HG02885 (cell line): ENCODE data around the gene EPHB3.

Experiments used
- ATAC-seq: cut with Tn5 transposase; IDR thresholded peaks from one replicate; pipeline ENCODE4 v1.9.1; 2021; ENCODE audit warnings: mild to moderate bottlenecking; ENCODE audit not compliant: unreplicated experiment, poor library complexity

The EPHB3 gene

GRCh38 chr3:184562878-184563560 is 1.4 kb downstream of the EPHB3 start:
- ATAC-seq, result no peak

DNA sequence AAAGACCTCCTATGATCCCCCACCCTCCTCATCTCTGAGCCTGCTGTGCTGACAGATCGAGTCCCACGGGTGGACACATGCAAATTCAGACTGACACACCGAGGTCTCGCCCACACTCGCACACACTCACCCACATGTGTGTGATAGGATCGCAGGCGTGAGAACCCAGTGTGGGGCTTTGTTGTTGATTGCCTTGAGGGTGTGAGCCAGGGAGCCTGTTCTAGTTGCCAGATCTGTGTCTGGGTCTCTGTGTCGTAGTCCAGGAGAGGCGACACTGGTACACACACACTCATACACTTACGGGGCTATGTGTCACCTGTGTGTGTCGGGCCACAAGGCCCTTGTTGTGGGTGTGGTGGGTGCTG is 2.0 kb downstream of the EPHB3 start:
- ATAC-seq, result no peak

DNA sequence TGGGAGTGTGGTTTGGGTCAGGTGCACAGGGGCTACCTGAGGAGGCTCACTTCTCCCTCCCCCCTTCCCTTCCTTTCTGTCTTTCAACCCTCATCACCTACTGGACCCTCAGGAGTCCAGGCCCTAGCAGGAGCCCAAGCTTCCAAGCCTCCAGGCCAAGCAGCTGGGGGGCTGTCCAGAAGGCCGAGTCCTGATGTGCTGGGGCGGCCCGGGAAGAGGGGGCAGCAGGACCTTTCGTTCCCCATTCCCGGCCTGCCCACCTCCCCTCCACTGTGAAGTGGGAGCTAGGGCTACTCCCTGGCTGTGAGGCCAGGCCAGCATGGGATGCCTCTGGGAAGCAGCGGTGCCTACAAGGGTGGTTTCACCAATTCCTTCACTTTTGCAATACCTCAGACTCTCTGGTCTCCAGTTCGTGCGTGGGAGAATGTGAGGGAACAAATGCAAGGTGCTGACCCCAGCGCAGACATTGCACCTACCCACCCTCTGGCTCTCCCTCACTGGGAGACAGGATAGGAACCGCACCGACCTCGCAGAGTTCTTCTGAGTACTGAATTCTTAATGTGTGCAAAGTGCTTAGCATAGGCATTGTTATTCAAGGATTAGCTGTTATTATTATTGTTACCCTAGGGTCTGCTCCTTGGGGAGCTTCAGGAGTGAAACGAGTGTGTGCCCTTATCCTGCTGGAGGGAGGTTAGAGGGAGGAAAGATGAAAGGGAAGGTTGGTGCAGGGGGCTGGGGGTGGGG is 2.5 kb downstream of the EPHB3 start:
- ATAC-seq, result no peak

GRCh38 chr3:184564685-184565385 is 3.2 kb downstream of the EPHB3 start:
- no peak for ATAC-seq

DNA sequence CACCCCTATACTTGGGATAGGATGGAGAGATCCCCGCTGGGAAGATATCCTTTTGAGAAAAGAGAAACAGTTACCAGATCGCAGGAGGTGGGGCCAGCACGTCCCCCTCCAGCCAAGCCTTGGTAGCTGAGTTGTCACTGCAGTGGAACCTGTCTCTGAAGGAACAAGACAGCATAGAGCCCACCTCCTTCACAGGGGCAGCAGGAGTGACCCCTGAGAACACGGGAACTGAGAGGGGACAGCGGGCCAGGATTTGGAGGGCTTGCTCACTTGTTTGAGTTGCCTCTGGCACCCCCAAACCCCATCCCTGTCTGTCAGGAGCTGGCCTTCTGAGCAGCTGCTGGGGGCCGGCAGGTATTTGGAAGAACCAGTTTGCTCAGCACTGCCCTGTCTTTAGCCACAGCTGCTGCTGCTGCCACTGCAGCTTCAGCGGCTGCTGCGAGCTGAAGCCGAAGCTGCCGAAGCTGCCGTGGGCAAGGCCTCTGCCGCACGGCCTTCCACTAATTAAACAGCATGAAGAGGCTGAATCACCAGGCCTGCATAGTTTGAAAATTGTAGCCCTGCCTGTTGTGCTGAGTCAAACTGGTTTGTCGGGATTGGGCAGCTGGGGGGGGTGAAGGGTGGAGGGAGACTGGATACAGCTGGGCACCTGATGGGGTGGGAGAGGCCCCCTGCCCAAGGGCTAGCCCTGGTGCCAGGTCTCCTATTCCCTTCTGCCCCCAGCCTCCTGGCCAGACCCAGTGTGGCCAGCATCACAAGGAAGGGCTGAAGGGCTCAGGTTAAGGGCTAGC is 4.0 kb downstream of the EPHB3 start:
- ATAC-seq, result no peak

- ATAC-seq, result no peak
Measured at GRCh38 chr3:184566441-184567414, 5.1 kb downstream of the EPHB3 start.

DNA sequence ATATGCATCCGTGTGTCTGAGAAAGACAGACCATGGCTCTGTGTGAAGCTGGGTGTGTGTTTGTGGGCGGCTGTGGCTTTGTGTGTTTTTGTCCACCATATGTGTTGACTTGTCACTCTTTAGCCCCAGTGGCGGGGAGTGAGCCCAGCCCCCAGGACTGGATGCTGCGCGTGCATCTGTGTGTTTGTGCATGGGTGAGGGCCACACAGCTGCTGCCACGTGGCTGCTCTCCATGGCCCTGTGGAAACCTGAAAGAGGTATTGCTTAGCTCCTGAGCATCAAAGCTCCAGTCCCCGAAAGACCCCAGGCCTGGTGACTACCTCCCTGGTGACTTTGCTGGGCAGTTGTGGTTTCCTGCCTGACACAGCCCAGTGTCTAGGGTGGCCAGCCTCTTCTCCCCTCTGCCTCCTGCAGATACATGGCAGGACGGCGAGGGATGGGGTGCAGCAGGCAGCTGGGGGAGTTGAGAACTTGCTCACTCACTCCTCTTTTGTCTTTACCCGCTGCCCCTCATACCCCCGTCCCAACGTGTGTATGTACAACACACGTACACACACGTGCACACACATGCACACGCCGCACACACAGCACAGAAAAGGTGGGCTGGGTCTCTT is 6.5 kb downstream of the EPHB3 start:
- ATAC-seq, result no peak

DNA sequence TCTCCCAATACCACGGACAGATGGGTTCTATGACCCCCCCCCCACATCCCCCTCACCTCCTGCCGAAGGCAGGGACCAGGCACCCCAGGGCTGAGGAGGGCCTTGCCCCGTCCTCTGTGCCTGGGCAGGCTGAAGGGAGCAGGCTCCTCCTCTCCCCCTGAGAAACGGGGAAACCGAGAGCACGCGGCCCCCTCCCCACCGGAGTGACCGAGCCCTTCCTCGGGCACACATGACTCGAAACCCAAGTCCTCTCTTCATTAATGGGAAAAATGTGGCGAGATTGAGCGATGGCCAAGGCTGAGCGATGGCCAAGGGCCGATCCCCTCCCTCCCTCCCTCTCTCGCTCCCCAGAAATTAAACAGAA is 7.0 kb downstream of the EPHB3 start:
- no peak for ATAC-seq

DNA sequence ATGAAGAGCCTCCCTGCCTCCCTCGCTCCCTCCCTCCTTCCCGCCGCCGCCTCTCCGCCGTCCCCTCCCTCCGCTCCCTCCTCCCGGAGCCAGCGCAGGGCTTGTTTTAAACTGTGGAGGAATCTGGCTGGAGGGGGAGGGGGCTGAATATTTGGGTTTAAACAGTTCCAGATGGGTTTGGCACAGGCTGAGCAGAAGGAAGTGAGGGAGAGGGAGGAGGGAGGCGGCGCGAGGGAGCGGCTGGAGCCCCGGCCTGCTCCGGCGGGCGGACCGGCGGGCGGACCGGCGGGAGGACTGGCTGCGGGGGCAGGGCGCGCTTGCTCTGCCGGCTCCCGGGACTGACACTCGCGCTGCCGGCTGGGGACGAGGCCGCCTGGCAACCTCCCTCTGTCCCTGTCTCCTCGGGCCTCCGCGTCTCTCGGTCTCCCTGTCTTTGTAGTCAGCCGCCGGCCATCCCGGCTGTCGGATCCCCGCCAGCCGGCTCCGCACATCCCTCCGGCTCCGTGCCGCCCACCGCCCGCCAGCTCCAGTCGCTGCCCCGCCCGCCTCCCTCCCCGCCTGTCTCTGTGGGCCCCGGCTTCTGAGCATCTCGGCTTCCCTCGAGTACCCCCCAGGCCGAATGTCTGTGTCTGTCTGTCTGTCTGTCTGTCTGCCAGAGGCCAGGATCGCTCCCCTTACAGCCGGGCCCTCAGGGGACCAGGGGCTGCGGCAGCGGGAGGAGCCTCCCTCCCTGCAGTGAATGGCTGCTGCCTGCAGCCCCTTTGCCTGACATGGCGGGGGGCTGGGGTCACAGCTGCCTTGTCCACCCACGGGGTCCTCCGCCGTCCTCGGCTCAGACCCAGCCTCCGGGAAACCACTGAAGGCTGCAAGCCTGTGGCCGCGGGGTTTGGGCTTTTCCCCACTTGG is 7.6 kb downstream of the EPHB3 start:
- no peak for ATAC-seq

DNA sequence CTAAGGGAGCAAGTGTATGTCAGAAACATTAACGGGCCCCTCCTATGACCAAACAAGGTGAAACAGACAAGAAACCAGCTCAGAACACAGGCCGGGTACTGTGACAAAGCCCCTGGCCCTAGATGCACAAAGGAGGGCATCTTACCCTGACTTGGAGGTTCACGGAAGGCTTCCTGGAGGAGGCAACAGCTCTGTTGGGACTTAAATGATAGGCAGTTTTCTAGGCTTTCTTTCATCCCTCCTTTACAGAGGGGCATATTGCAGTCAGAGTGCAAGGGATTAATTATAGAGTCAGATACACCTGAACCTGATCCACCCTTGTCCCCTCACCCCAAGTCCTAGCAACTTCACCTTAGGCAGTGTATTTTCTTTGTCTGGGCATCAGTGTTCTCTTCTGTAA is 8.4 kb downstream of the EPHB3 start:
- no peak for ATAC-seq

- ATAC-seq, result no peak
Measured at GRCh38 chr3:184570489-184570888, 8.9 kb downstream of the EPHB3 start.

DNA sequence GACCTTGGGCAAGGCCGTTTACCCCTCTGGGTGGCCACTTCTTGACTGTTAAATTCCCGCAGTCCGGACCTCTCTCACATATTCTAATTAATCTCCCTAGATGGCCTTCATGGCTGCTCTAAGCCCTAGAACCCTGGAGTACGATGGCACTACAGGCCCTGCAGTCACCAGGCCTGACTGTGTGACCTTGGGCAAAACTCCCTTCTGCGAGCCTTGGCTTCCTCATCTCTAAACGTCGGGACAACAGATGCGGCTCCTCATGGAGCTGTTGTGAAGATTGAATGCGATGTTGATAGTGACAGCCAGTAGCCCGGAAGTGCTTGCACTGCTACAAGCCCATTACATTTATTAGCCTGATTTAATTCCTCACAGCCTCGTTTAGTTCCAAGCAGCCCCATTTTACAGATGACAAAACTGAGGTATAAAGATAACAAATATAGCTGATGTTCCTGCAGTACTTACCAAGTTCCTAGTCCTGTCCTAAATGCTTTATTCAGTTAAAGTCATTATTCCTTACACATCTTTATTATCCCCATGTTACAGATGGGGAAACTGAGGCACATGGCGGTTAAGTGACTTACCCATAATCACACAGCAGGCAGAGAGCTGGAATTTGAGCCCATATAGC is 10.3 kb downstream of the EPHB3 start:
- ATAC-seq, result no peak

- ATAC-seq, result no peak
Measured at GRCh38 chr3:184572633-184573270, 11.2 kb downstream of the EPHB3 start.

- no peak for ATAC-seq
Measured at GRCh38 chr3:184574515-184575417, 13.2 kb downstream of the EPHB3 start.

GRCh38 chr3:184575701-184576100 is 14.1 kb downstream of the EPHB3 start:
- no peak for ATAC-seq

DNA sequence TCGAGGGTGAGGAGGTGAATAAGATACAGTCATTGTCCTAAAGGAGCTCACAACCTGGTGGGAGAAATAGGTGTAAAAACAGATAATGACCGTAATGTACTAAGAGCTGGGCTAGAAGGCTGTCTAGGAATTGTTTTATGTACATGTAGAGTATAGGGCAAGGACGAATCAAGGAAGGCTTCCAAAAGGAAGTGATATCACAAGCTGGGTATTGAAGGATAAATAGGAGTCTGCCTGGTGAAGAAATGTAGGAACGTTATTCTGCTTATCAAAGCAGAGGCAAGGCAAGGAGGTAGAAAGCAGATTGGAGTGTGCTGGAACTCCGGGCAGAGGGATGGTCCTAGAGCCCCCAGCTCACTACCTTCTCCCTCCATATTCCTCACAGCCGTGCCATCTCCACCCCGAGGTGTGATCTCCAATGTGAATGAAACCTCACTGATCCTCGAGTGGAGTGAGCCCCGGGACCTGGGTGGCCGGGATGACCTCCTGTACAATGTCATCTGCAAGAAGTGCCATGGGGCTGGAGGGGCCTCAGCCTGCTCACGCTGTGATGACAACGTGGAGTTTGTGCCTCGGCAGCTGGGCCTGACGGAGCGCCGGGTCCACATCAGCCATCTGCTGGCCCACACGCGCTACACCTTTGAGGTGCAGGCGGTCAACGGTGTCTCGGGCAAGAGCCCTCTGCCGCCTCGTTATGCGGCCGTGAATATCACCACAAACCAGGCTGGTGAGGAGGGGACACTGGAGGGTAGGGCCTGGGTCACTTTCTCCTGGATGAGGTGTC is 15.1 kb downstream of the EPHB3 start:
- ATAC-seq, result no peak
